ENCODE data around the gene BTN1A1.

BTN1A1 gene

GRCh38 chr6:26464014-26464413 lies 36.1 kb upstream of the BTN1A1 start:
- Histone ChIP-seq H3K4me1 (ENCODE audit: control insufficient read depth in 5 of 5, insufficient read depth in 5 of 5, low read length in 5 of 5) (peaks cover 3 to 27% (median 24%) of the 10 kb centered on the region in 5 donors), H3K27me3 (ENCODE audit: control insufficient read depth in 5 of 5, insufficient read depth in 4 of 5, low read length in 5 of 5) (no peaks in the 10 kb centered on the region), H3K9ac (ENCODE audit: low read length in 5 of 5) (no peak overlapping the region), H3K36me3 (ENCODE audit: control insufficient read depth in 5 of 5, insufficient read depth in 5 of 5, low read length in 5 of 5) (peaks cover 23 to 94% (median 84%) of the 10 kb centered on the region in 5 donors), H3K4me3 (ENCODE audit: low read depth in 1 of 5, low read length in 5 of 5) (no peak overlapping the region), H3K9me3 (ENCODE audit: control insufficient read depth in 5 of 5, low read length in 5 of 5) (no peaks in the 10 kb centered on the region), H3K27ac (ENCODE audit: low read depth, low read length) (no peak overlapping the region)

GRCh38 chr6:26464416-26465131 lies 35.5 kb upstream of the BTN1A1 start:
- H3K27ac ChIP-seq (ENCODE audit: low read depth, low read length), result no peak overlapping the region
- peaks cover 0 to 22% (median 18%) of the 10 kb centered on the region in 5 donors for H3K4me1 ChIP-seq (ENCODE audit: control insufficient read depth in 5 of 5, insufficient read depth in 5 of 5, low read length in 5 of 5)
- no peaks in the 10 kb centered on the region for H3K9me3 ChIP-seq (ENCODE audit: control insufficient read depth in 5 of 5, low read length in 5 of 5)
- H3K9ac ChIP-seq (ENCODE audit: low read length in 5 of 5), result no peak overlapping the region
- H3K27me3 ChIP-seq (ENCODE audit: control insufficient read depth in 5 of 5, insufficient read depth in 4 of 5, low read length in 5 of 5), result no peaks in the 10 kb centered on the region
- H3K4me3 ChIP-seq (ENCODE audit: low read depth in 1 of 5, low read length in 5 of 5), result no peak overlapping the region
- peaks cover 23 to 91% (median 84%) of the 10 kb centered on the region in 5 donors for H3K36me3 ChIP-seq (ENCODE audit: control insufficient read depth in 5 of 5, insufficient read depth in 5 of 5, low read length in 5 of 5)

GRCh38 chr6:26465776-26466175 lies 34.3 kb upstream of the BTN1A1 start:
- H3K36me3 ChIP-seq (ENCODE audit: control insufficient read depth in 5 of 5, insufficient read depth in 5 of 5, low read length in 5 of 5), result peaks cover 23 to 79% (median 75%) of the 10 kb centered on the region in 5 donors
- H3K9ac ChIP-seq (ENCODE audit: low read length in 5 of 5), result no peak overlapping the region
- peaks cover 0 to 10% (median 7%) of the 10 kb centered on the region in 5 donors for H3K4me1 ChIP-seq (ENCODE audit: control insufficient read depth in 5 of 5, insufficient read depth in 5 of 5, low read length in 5 of 5)
- H3K27ac ChIP-seq (ENCODE audit: low read depth, low read length), result no peak overlapping the region
- H3K9me3 ChIP-seq (ENCODE audit: control insufficient read depth in 5 of 5, low read length in 5 of 5), result no peaks in the 10 kb centered on the region
- H3K4me3 ChIP-seq (ENCODE audit: low read depth in 1 of 5, low read length in 5 of 5), result no peak overlapping the region
- H3K27me3 ChIP-seq (ENCODE audit: control insufficient read depth in 5 of 5, insufficient read depth in 4 of 5, low read length in 5 of 5), result no peaks in the 10 kb centered on the region

- no peak overlapping the region for H3K9ac ChIP-seq (ENCODE audit: low read length in 5 of 5)
- peaks cover 0 to 7% (median 0%) of the 10 kb centered on the region in 5 donors for H3K4me1 ChIP-seq (ENCODE audit: control insufficient read depth in 5 of 5, insufficient read depth in 5 of 5, low read length in 5 of 5)
- H3K27ac ChIP-seq (ENCODE audit: low read depth, low read length), result no peak overlapping the region
- H3K36me3 ChIP-seq (ENCODE audit: control insufficient read depth in 5 of 5, insufficient read depth in 5 of 5, low read length in 5 of 5), result peaks cover 18 to 54% (median 53%) of the 10 kb centered on the region in 5 donors
- no peaks in the 10 kb centered on the region for H3K27me3 ChIP-seq (ENCODE audit: control insufficient read depth in 5 of 5, insufficient read depth in 4 of 5, low read length in 5 of 5)
- peaks cover 0 to 8% (median 4%) of the 10 kb centered on the region in 5 donors for H3K9me3 ChIP-seq (ENCODE audit: control insufficient read depth in 5 of 5, low read length in 5 of 5)
- no peak overlapping the region for H3K4me3 ChIP-seq (ENCODE audit: low read depth in 1 of 5, low read length in 5 of 5)
Observed at GRCh38 chr6:26468829-26469228, 31.3 kb upstream of the BTN1A1 start.

GRCh38 chr6:26470643-26471042 lies 29.5 kb upstream of the BTN1A1 start:
- Histone ChIP-seq H3K4me1 (ENCODE audit: control insufficient read depth in 5 of 5, insufficient read depth in 5 of 5, low read length in 5 of 5) (peaks cover 0 to 21% (median 11%) of the 10 kb centered on the region in 5 donors), H3K27ac (ENCODE audit: low read depth, low read length) (no peak overlapping the region), H3K36me3 (ENCODE audit: control insufficient read depth in 5 of 5, insufficient read depth in 5 of 5, low read length in 5 of 5) (peaks cover 12 to 36% (median 35%) of the 10 kb centered on the region in 5 donors), H3K27me3 (ENCODE audit: control insufficient read depth in 5 of 5, insufficient read depth in 4 of 5, low read length in 5 of 5) (no peaks in the 10 kb centered on the region), H3K4me3 (ENCODE audit: low read depth in 1 of 5, low read length in 5 of 5) (no peak overlapping the region), H3K9ac (ENCODE audit: low read length in 5 of 5) (no peak overlapping the region), H3K9me3 (ENCODE audit: control insufficient read depth in 5 of 5, low read length in 5 of 5) (peaks cover 0 to 8% (median 4%) of the 10 kb centered on the region in 5 donors)

- H3K4me1 ChIP-seq (ENCODE audit: control insufficient read depth in 5 of 5, insufficient read depth in 5 of 5, low read length in 5 of 5), result peaks cover 0 to 24% (median 11%) of the 10 kb centered on the region in 5 donors
- H3K9ac ChIP-seq (ENCODE audit: low read length in 5 of 5), result no peak overlapping the region
- H3K9me3 ChIP-seq (ENCODE audit: control insufficient read depth in 5 of 5, low read length in 5 of 5), result peaks cover 0 to 8% (median 4%) of the 10 kb centered on the region in 5 donors
- no peaks in the 10 kb centered on the region for H3K27me3 ChIP-seq (ENCODE audit: control insufficient read depth in 5 of 5, insufficient read depth in 4 of 5, low read length in 5 of 5)
- peaks cover 2 to 22% (median 21%) of the 10 kb centered on the region in 5 donors for H3K36me3 ChIP-seq (ENCODE audit: control insufficient read depth in 5 of 5, insufficient read depth in 5 of 5, low read length in 5 of 5)
- H3K4me3 ChIP-seq (ENCODE audit: low read depth in 1 of 5, low read length in 5 of 5), result no peak overlapping the region
- H3K27ac ChIP-seq (ENCODE audit: low read depth, low read length), result no peak overlapping the region
Observed at GRCh38 chr6:26471970-26472369, 28.1 kb upstream of the BTN1A1 start.

GRCh38 chr6:26472549-26473290 lies 27.4 kb upstream of the BTN1A1 start:
- Histone ChIP-seq H3K9ac (ENCODE audit: low read length in 5 of 5) (no peak overlapping the region), H3K4me1 (ENCODE audit: control insufficient read depth in 5 of 5, insufficient read depth in 5 of 5, low read length in 5 of 5) (peaks cover 0 to 24% (median 13%) of the 10 kb centered on the region in 5 donors), H3K9me3 (ENCODE audit: control insufficient read depth in 5 of 5, low read length in 5 of 5) (peaks cover 0 to 8% (median 4%) of the 10 kb centered on the region in 5 donors), H3K27ac (ENCODE audit: low read depth, low read length) (no peak overlapping the region), H3K27me3 (ENCODE audit: control insufficient read depth in 5 of 5, insufficient read depth in 4 of 5, low read length in 5 of 5) (no peaks in the 10 kb centered on the region), H3K4me3 (ENCODE audit: low read depth in 1 of 5, low read length in 5 of 5) (peak overlapping the region in 1 of 5 donors; percentile 79), H3K36me3 (ENCODE audit: control insufficient read depth in 5 of 5, insufficient read depth in 5 of 5, low read length in 5 of 5) (peaks cover 0 to 15% (median 15%) of the 10 kb centered on the region in 5 donors)

- peak overlapping the region in 4 of 5 donors; percentile 60 to 71 (median 63) for H3K9ac ChIP-seq (ENCODE audit: low read length in 5 of 5)
- no peaks in the 10 kb centered on the region for H3K27me3 ChIP-seq (ENCODE audit: control insufficient read depth in 5 of 5, insufficient read depth in 4 of 5, low read length in 5 of 5)
- peaks cover 0 to 8% (median 4%) of the 10 kb centered on the region in 5 donors for H3K9me3 ChIP-seq (ENCODE audit: control insufficient read depth in 5 of 5, low read length in 5 of 5)
- H3K27ac ChIP-seq (ENCODE audit: low read depth, low read length), result peak overlapping the region; percentile 82
- peak overlapping the region; percentile 64 to 84 (median 79) for H3K4me3 ChIP-seq (ENCODE audit: low read depth in 1 of 5, low read length in 5 of 5)
- peaks cover 0 to 8% (median 8%) of the 10 kb centered on the region in 5 donors for H3K36me3 ChIP-seq (ENCODE audit: control insufficient read depth in 5 of 5, insufficient read depth in 5 of 5, low read length in 5 of 5)
- peaks cover 0 to 24% (median 14%) of the 10 kb centered on the region in 5 donors for H3K4me1 ChIP-seq (ENCODE audit: control insufficient read depth in 5 of 5, insufficient read depth in 5 of 5, low read length in 5 of 5)
Observed at GRCh38 chr6:26473429-26473757, 26.7 kb upstream of the BTN1A1 start.

- Histone ChIP-seq H3K27me3 (ENCODE audit: control insufficient read depth in 5 of 5, insufficient read depth in 4 of 5, low read length in 5 of 5) (no peaks in the 10 kb centered on the region), H3K9ac (ENCODE audit: low read length in 5 of 5) (peak overlapping the region; percentile 60 to 73 (median 65)), H3K4me1 (ENCODE audit: control insufficient read depth in 5 of 5, insufficient read depth in 5 of 5, low read length in 5 of 5) (peaks cover 0 to 28% (median 14%) of the 10 kb centered on the region in 5 donors), H3K27ac (ENCODE audit: low read depth, low read length) (peak overlapping the region; percentile 82), H3K9me3 (ENCODE audit: control insufficient read depth in 5 of 5, low read length in 5 of 5) (peaks cover 0 to 8% (median 4%) of the 10 kb centered on the region in 5 donors), H3K4me3 (ENCODE audit: low read depth in 1 of 5, low read length in 5 of 5) (peak overlapping the region; percentile 64 to 84 (median 79)), H3K36me3 (ENCODE audit: control insufficient read depth in 5 of 5, insufficient read depth in 5 of 5, low read length in 5 of 5) (peaks cover 0 to 3% (median 3%) of the 10 kb centered on the region in 5 donors)
Observed at GRCh38 chr6:26473758-26474438, 26.2 kb upstream of the BTN1A1 start.
